ACC112 (cell line): ENCODE measurements around the gene FXYD6.

Experiments used
- H2AFZ ChIP-seq: fragments of 200-600 bp; sonication (generic); one replicate; pipeline ENCODE4 v1.6.0; 2017; ENCODE audit warnings: antibody characterized with exemption, low read length; ENCODE audit not compliant: unreplicated experiment
- H3K27ac ChIP-seq: fragments of 200-600 bp; sonication (generic); 2 replicates; pipeline ENCODE4 v1.5.1; 2014; ENCODE audit warnings: low read depth, mild to moderate bottlenecking, antibody characterized with exemption, low read length, moderate library complexity
- H3K27me3 ChIP-seq: fragments of 200-600 bp; sonication (generic); 2 replicates; pipeline ENCODE4 v1.6.1; 2014; ENCODE audit warnings: mild to moderate bottlenecking, antibody characterized with exemption, low read length, moderate library complexity, mixed read lengths; ENCODE audit not compliant: insufficient read depth
- H3K36me3 ChIP-seq: fragments of 200-600 bp; sonication (generic); 2 replicates; pipeline ENCODE4 v1.6.1; 2016; ENCODE audit warnings: mild to moderate bottlenecking, antibody characterized with exemption, low read length, moderate library complexity, mixed read lengths; ENCODE audit not compliant: insufficient read depth
- H3K4me1 ChIP-seq: fragments of 200-600 bp; sonication (generic); one replicate; pipeline ENCODE4 v1.6.1; 2016; ENCODE audit warnings: low read length, mixed read lengths; ENCODE audit not compliant: insufficient read depth, unreplicated experiment, control insufficient read depth
- H3K4me3 ChIP-seq: fragments of 200-600 bp; sonication (generic); 2 replicates; pipeline ENCODE4 v1.5.1; 2014; ENCODE audit warnings: mild to moderate bottlenecking, low read depth, low read length
- H3K79me2 ChIP-seq: fragments of 200-600 bp; sonication (generic); one replicate; pipeline ENCODE4 v1.6.0; 2016; ENCODE audit warnings: low read length; ENCODE audit not compliant: control insufficient read depth, unreplicated experiment, insufficient read depth

The FXYD6 gene

DNA sequence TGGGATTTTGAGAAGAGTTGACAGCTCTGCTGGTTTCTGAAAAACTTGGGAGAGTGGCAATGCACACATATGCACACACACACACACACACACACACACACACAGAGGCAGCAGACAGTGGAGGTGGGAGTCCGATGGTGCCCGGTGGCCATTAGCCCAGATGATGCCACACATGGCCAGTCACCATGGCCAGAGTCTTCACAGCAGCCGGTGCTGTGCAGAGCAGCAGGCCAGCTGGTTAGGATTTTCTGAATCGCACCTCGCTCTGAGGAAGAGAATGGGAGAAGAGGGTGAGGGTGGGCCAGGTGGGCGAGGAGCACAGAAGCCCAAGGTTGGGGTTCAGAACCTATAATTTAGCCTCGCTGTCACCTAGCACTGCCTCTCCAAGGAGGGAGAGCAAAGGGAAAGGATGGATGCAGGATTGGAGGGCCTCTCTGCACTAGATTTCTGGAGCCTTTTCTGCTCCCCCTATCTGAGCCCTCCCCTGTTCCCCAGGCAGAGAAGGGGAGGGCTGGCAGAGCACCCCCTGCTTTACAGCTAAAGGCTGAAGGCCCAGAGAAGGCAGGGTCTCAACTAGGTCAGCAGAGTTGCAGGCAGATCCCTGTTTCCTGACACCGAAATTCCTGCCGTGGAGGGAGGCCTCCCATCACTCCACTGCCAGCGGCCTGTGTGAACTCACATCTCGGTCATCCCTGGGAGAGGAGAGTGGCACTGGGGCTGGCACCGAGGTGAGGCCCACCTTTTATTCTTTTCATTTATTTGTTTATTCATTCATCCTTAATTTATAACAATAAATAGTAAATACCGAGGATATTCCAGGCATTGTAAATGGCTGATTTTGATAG, 25.8 kb upstream of the FXYD6 start:
- Histone ChIP-seq H3K4me3 (no peak overlapping the region), H3K36me3 (no peaks in the 10 kb centered on the region), H3K27ac (no peak overlapping the region), H3K27me3 (peaks cover 14% of the 10 kb centered on the region; the same call in 1 of the 2 replicates), H3K4me1 (no peaks in the 10 kb centered on the region), H3K79me2 (no peaks in the 10 kb centered on the region), H2AFZ (no peak overlapping the region)

DNA sequence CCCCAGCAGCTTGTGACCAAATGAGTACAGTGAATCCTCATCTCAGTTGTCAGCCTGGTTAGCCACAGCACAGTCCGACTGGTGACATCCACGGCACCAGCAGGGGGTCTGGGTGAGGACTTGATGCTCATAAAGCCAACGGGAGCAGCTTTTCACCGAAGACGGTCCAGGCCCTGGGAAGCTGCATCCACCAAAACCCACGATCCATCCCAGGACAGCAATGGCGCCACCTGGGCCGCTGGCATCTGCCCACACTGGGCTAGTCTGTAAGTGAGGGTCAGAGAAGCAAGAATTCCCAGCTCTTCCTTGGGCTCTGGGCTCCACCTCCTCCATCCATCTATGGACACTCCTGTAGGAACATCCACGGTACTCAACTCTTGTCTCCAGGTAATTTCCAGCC, 25.1 kb upstream of the FXYD6 start:
- Histone ChIP-seq H2AFZ (no peak overlapping the region), H3K79me2 (no peaks in the 10 kb centered on the region), H3K4me3 (no peak overlapping the region), H3K4me1 (no peaks in the 10 kb centered on the region), H3K27ac (no peak overlapping the region), H3K27me3 (peaks cover 14% of the 10 kb centered on the region; the same call in 1 of the 2 replicates), H3K36me3 (no peaks in the 10 kb centered on the region)

DNA sequence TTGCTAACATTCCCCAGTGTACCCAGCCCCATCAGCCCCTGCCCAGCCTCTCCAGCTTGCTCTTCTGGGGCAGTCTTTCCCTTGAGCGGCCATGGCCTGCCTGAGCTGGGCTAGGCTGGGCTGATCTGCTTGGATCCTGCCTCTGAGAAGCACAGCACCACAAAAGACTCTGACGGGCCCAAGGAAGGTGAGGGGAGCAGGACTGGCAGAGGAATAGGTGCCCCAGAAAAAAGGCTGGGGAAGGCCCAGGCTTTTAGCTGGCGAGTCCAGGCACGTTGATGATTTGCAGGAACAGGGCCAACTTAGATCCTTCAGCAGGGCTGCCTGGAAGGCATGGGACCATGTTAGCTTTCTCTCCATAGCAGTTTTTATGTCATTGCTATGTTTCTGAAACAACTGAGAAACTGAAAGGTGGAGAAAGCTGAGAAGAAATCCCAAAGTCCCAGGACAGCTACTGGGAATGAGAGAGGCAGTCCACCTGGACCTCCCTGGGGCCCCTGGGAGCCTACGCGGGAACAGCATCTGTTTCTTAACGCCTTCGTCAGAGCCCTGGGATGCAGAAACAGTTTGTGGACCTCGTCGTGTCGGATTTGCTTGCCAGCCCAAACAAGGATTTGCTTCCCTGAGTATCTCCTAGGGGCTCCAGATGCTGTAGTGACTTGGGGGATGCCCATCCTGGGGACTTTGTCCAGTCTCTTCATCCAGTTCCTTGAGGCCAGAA, 24.4 kb upstream of the FXYD6 start:
- Histone ChIP-seq H2AFZ (no peak overlapping the region), H3K27ac (no peak overlapping the region), H3K36me3 (no peaks in the 10 kb centered on the region), H3K4me1 (no peaks in the 10 kb centered on the region), H3K27me3 (peaks cover 15% of the 10 kb centered on the region; the same call in 1 of the 2 replicates), H3K79me2 (no peaks in the 10 kb centered on the region), H3K4me3 (no peak overlapping the region)

DNA sequence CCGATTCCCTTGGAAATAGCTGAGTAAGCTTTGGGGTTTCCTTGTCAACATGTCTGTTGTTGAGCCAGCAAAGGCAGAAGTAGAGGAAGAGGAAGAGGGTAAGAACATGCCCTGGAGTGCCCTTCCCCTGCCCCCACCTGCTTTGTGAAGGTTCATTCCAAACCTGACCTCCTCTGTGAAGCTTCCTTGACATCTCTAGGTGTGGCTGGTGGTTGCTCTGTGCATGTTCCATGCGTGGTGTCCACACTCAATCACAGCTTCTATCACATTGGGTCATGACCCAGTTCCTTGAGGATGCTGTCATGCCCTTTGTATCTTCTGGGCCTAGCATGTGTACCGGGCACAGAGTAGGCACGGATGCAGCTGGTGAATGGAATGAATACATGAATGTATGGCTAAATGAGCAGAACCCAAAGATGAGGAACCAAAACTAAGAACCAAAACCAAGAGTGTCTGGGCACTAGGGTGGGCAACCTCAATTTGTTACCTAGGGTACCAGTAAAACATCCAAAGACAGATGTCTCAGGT, 23.7 kb upstream of the FXYD6 start:
- no peak overlapping the region for H3K27ac ChIP-seq
- H3K79me2 ChIP-seq = no peaks in the 10 kb centered on the region
- no peak overlapping the region for H2AFZ ChIP-seq
- peaks cover 22% of the 10 kb centered on the region for H3K27me3 ChIP-seq
- no peaks in the 10 kb centered on the region for H3K36me3 ChIP-seq
- H3K4me3 ChIP-seq = no peak overlapping the region
- H3K4me1 ChIP-seq = no peaks in the 10 kb centered on the region

DNA sequence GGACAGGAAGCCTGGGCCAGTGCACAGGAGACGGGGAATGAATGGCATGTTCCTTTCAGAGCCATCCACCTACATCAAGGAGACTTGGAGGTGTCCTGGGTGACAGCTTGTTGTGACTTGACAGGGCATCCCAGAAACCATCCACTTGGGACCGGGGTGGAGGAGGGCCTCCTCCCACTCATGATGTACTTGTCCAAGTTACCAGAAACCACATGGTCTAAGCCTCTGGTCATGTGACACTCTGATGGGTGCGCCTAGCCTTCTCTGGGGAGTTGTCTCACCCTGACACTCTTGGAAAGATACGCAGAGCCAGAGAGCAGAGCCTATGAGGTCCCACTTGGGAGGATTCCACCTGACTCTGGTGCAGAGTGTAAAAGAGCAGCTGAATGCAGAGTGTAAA, 21.6 kb upstream of the FXYD6 start:
- H3K79me2 ChIP-seq = no peaks in the 10 kb centered on the region
- H3K4me3 ChIP-seq = no peak overlapping the region
- H3K36me3 ChIP-seq = no peaks in the 10 kb centered on the region
- H3K4me1 ChIP-seq = no peaks in the 10 kb centered on the region
- peaks cover 34% of the 10 kb centered on the region for H3K27me3 ChIP-seq
- no peak overlapping the region for H2AFZ ChIP-seq
- H3K27ac ChIP-seq = no peak overlapping the region

DNA sequence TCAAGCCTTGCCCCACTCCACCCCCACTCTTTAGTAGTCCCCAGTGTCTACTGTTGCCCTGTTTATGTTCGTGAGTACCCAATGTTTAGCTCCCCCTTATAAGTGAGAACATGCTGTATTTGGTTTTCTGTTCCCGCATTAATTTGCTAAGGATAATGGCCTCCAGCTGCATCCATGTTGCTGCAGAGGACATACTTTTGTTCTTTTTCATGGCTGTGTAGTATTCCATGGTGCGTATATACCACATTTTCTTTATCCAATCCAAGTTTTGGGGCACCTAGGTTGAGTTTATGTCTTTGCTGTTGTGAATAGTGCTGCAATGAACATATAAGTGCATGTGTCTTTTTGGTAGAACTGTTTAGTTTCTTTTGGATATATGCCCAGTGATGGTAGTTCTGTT, 16.2 kb upstream of the FXYD6 start:
- no peaks in the 10 kb centered on the region for H3K79me2 ChIP-seq
- H3K27ac ChIP-seq = no peak overlapping the region
- H3K4me1 ChIP-seq = no peaks in the 10 kb centered on the region
- H3K27me3 ChIP-seq = peaks cover 29% of the 10 kb centered on the region
- no peaks in the 10 kb centered on the region for H3K36me3 ChIP-seq
- H3K4me3 ChIP-seq = no peak overlapping the region
- no peak overlapping the region for H2AFZ ChIP-seq

DNA sequence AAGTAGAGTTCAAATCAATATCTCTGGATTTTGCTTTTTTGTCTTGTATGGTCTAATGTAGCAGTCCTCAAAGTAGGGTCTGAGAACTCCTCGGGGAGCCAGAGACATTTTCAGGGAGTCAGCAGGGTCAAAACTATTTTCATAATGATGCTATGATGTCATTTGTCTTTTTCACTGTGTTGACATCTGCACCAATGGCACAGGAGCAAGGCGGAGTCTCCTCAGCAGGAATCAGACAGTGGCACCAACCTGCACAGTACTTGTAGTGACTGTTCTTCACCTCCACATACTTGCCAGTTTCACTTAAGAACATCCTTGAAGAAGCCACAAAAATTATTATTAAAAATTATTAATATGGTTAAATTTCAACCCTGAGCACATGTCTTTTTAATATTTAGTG, 14.9 kb upstream of the FXYD6 start:
- H3K36me3 ChIP-seq = no peaks in the 10 kb centered on the region
- H3K4me1 ChIP-seq = no peaks in the 10 kb centered on the region
- no peak overlapping the region for H2AFZ ChIP-seq
- no peak overlapping the region for H3K4me3 ChIP-seq
- H3K79me2 ChIP-seq = no peaks in the 10 kb centered on the region
- no peak overlapping the region for H3K27ac ChIP-seq
- peaks cover 38% of the 10 kb centered on the region for H3K27me3 ChIP-seq

DNA sequence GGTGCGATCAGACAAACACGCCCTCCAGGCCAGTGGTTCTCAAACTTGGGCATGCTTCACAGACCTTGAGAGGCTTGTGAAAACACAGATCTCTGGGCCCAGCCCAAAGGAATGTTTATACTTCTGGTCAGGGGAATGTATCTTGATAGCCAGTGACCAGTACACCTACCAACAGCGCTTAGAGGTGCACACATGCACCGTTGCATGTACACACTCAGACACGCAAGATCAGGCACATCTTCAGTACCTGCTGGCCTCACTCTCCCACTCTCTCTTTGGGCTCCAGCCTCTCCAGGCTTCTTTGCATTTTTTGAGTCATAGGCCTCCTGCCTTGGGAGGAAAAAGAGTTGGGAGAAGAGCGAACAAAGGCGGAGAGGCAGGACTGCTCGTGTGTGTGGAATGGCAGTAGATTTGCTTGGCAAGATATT, 11.7 kb upstream of the FXYD6 start:
- no peaks in the 10 kb centered on the region for H3K4me1 ChIP-seq
- no peaks in the 10 kb centered on the region for H3K36me3 ChIP-seq
- no peaks in the 10 kb centered on the region for H3K79me2 ChIP-seq
- H3K4me3 ChIP-seq = no peak overlapping the region
- H3K27me3 ChIP-seq = peaks cover 39% of the 10 kb centered on the region
- H2AFZ ChIP-seq = no peak overlapping the region
- no peak overlapping the region for H3K27ac ChIP-seq

DNA sequence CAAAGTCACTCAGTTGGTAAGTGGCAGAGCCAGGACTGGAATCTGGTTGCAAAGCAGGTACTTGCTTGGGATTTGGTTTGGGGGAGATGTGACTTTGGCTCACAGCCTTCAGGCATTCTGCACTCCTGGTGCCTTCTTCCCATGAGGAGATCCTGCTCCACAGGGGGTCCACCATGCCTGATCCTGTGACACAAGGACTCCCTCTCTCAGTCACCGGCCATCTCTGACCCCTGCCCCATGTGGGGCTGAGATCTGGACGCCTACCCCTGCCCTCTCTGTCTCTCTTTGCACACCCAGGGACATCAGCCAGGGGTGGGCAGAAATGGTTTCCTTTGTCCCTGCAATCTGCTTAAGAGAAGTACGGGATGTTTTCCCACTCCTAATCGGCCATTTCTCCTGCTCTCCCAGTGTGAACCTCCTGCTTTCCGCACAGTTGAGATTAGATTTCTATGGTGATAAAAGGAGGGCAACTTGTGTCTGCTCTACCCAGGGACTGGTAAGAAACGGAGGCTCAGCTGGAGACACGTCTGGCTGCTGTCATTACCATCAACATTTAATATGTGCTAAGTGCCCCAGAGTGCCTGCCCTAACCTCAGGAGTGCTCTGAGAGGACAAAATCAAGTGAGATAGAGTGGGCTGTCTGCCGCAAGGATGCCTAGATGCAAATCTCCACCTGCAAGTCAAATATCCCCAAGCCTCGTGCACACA, 11.1 kb upstream of the FXYD6 start:
- H3K27me3 ChIP-seq = peaks cover 45% of the 10 kb centered on the region
- no peak overlapping the region for H3K27ac ChIP-seq
- H3K4me1 ChIP-seq = no peaks in the 10 kb centered on the region
- no peak overlapping the region for H2AFZ ChIP-seq
- no peaks in the 10 kb centered on the region for H3K36me3 ChIP-seq
- H3K4me3 ChIP-seq = no peak overlapping the region
- no peaks in the 10 kb centered on the region for H3K79me2 ChIP-seq

DNA sequence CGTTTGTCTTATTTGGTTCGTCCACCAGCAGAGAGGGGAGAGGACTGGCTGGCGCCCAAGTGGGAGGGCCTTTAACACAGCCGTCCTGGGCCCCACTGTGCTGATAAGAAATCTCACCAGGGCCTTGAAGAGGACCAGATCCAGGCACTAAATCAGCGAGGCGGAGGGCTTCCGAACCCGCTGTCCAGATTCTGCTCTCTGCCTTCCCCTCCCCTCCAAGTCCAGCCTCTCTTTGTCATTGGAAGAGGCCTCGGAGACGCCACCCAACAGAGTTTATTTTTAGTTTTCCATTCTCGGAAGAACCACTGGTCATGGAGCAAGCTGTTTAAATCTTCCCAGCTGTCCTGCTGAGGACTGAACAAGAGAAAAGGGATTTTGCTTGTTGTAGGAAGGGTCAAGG, 9.3 kb upstream of the FXYD6 start:
- Histone ChIP-seq H2AFZ (no peak overlapping the region), H3K79me2 (no peaks in the 10 kb centered on the region), H3K4me3 (no peak overlapping the region), H3K36me3 (no peaks in the 10 kb centered on the region), H3K27me3 (peaks cover 63% of the 10 kb centered on the region), H3K4me1 (no peaks in the 10 kb centered on the region), H3K27ac (no peak overlapping the region)
